ENCODE data around the gene ARHGAP45.

The ARHGAP45 gene

GRCh38 chr19:1046836-1047695 is 19.9 kb upstream of the ARHGAP45 start:
- DNase-seq (ENCODE audit: low read depth) = no peak
- H3K4me3 ChIP-seq (ENCODE audit: control insufficient read depth, low read depth, low read length) = no peak overlapping the region
- no peak for TF ChIP-seq CTCF (IDR thresholded peaks at IDR 0.05; ENCODE audit: control insufficient read depth, insufficient read depth, low read depth, low read length, missing control alignments)

- no peak for TF ChIP-seq CTCF (IDR thresholded peaks at IDR 0.05; ENCODE audit: control insufficient read depth, insufficient read depth, low read depth, low read length, missing control alignments)
- no peak for DNase-seq (ENCODE audit: low read depth)
These were observed 19.2 kb upstream of the ARHGAP45 start for GRCh38 chr19:1047696-1048147.

GRCh38 chr19:1049106-1049505 is 17.9 kb upstream of the ARHGAP45 start:
- no peak overlapping the region for H3K4me3 ChIP-seq (ENCODE audit: control insufficient read depth, low read depth, low read length)
- no peak for DNase-seq (ENCODE audit: low read depth)
- no peak for TF ChIP-seq CTCF (IDR thresholded peaks at IDR 0.05; ENCODE audit: control insufficient read depth, insufficient read depth, low read depth, low read length, missing control alignments)

More at GRCh38 chr19:1047696-1048147, 19.2 kb upstream of the ARHGAP45 start:
- H3K4me3 ChIP-seq (ENCODE audit: control insufficient read depth, low read depth, low read length) = no peak overlapping the region

- H3K4me3 ChIP-seq (ENCODE audit: control insufficient read depth, low read depth, low read length) = no peak overlapping the region
- no peak for DNase-seq (ENCODE audit: low read depth)
- no peak for TF ChIP-seq CTCF (IDR thresholded peaks at IDR 0.05; ENCODE audit: control insufficient read depth, insufficient read depth, low read depth, low read length, missing control alignments)
These were observed 17.2 kb upstream of the ARHGAP45 start for GRCh38 chr19:1049800-1050199.

GRCh38 chr19:1050989-1051788 is 15.8 kb upstream of the ARHGAP45 start:
- no peak for DNase-seq (ENCODE audit: low read depth)
- no peak overlapping the region for H3K4me3 ChIP-seq (ENCODE audit: control insufficient read depth, low read depth, low read length)
- TF ChIP-seq CTCF (IDR thresholded peaks at IDR 0.05; ENCODE audit: control insufficient read depth, insufficient read depth, low read depth, low read length, missing control alignments) = no peak

GRCh38 chr19:1051791-1052190 is 15.2 kb upstream of the ARHGAP45 start:
- TF ChIP-seq CTCF (IDR thresholded peaks at IDR 0.05; ENCODE audit: control insufficient read depth, insufficient read depth, low read depth, low read length, missing control alignments) = no peak
- no peak for DNase-seq (ENCODE audit: low read depth)
- H3K4me3 ChIP-seq (ENCODE audit: control insufficient read depth, low read depth, low read length) = no peak overlapping the region
